ENCODE results near the gene RECQL.

Gene RECQL

GRCh38 chr12:21502872-21503271 is 1.4 kb upstream of the RECQL start:
- no peak overlapping the region for H2AFZ ChIP-seq (ENCODE audit: low read length, unreplicated experiment)
- H3K36me3 ChIP-seq (ENCODE audit: insufficient read depth, low read length) = peaks cover 14% of the 10 kb centered on the region
- H3K27me3 ChIP-seq (ENCODE audit: insufficient read depth, low read length) = no peaks in the 10 kb centered on the region
- peaks cover 33% of the 10 kb centered on the region for H3K4me1 ChIP-seq (ENCODE audit: control insufficient read depth, insufficient read depth, low read length, unreplicated experiment)
- H3K27ac ChIP-seq (ENCODE audit: low read depth, low read length) = no peak overlapping the region
- H3K79me2 ChIP-seq (ENCODE audit: control insufficient read depth, insufficient read depth, low read length, unreplicated experiment) = peaks cover 95% of the 10 kb centered on the region
- H3K4me3 ChIP-seq (ENCODE audit: low read depth, low read length) = peak overlapping the region; percentile 82

- peak overlapping the region; percentile 82 for H3K4me3 ChIP-seq (ENCODE audit: low read depth, low read length)
- H3K27me3 ChIP-seq (ENCODE audit: insufficient read depth, low read length) = no peaks in the 10 kb centered on the region
- peaks cover 95% of the 10 kb centered on the region for H3K79me2 ChIP-seq (ENCODE audit: control insufficient read depth, insufficient read depth, low read length, unreplicated experiment)
- H2AFZ ChIP-seq (ENCODE audit: low read length, unreplicated experiment) = peak overlapping the region; percentile 24
- peaks cover 20% of the 10 kb centered on the region for H3K36me3 ChIP-seq (ENCODE audit: insufficient read depth, low read length)
- H3K27ac ChIP-seq (ENCODE audit: low read depth, low read length) = peak overlapping the region; percentile 89
- H3K4me1 ChIP-seq (ENCODE audit: control insufficient read depth, insufficient read depth, low read length, unreplicated experiment) = peaks cover 33% of the 10 kb centered on the region
Observed at GRCh38 chr12:21502164-21502496, 695 bp upstream of the RECQL start.

GRCh38 chr12:21500786-21501257 is 613 bp downstream of the RECQL start:
- peak overlapping the region; percentile 82 for H3K4me3 ChIP-seq (ENCODE audit: low read depth, low read length)
- peak overlapping the region; percentile 89 for H3K27ac ChIP-seq (ENCODE audit: low read depth, low read length)
- peak overlapping the region; percentile 44 for H2AFZ ChIP-seq (ENCODE audit: low read length, unreplicated experiment)

GRCh38 chr12:21499765-21500164 is 1.7 kb downstream of the RECQL start:
- Histone ChIP-seq H3K36me3 (ENCODE audit: insufficient read depth, low read length) (peaks cover 37% of the 10 kb centered on the region), H3K27ac (ENCODE audit: low read depth, low read length) (no peak overlapping the region), H2AFZ (ENCODE audit: low read length, unreplicated experiment) (no peak overlapping the region), H3K4me1 (ENCODE audit: control insufficient read depth, insufficient read depth, low read length, unreplicated experiment) (peaks cover 21% of the 10 kb centered on the region), H3K79me2 (ENCODE audit: control insufficient read depth, insufficient read depth, low read length, unreplicated experiment) (peaks cover 84% of the 10 kb centered on the region), H3K27me3 (ENCODE audit: insufficient read depth, low read length) (no peaks in the 10 kb centered on the region), H3K4me3 (ENCODE audit: low read depth, low read length) (peak overlapping the region; percentile 82)

More at GRCh38 chr12:21500786-21501257, 613 bp downstream of the RECQL start:
- H3K27me3 ChIP-seq (ENCODE audit: insufficient read depth, low read length) = no peaks in the 10 kb centered on the region
- peaks cover 31% of the 10 kb centered on the region for H3K4me1 ChIP-seq (ENCODE audit: control insufficient read depth, insufficient read depth, low read length, unreplicated experiment)
- peaks cover 33% of the 10 kb centered on the region for H3K36me3 ChIP-seq (ENCODE audit: insufficient read depth, low read length)
- H3K79me2 ChIP-seq (ENCODE audit: control insufficient read depth, insufficient read depth, low read length, unreplicated experiment) = peaks cover 87% of the 10 kb centered on the region

GRCh38 chr12:21485998-21486397 is 15.4 kb downstream of the RECQL start:
- H3K4me3 ChIP-seq (ENCODE audit: low read depth, low read length) = no peak overlapping the region
- H3K36me3 ChIP-seq (ENCODE audit: insufficient read depth, low read length) = peaks cover 55% of the 10 kb centered on the region
- H3K27ac ChIP-seq (ENCODE audit: low read depth, low read length) = no peak overlapping the region
- H3K27me3 ChIP-seq (ENCODE audit: insufficient read depth, low read length) = no peaks in the 10 kb centered on the region
- H2AFZ ChIP-seq (ENCODE audit: low read length, unreplicated experiment) = no peak overlapping the region
- no peaks in the 10 kb centered on the region for H3K79me2 ChIP-seq (ENCODE audit: control insufficient read depth, insufficient read depth, low read length, unreplicated experiment)
- no peaks in the 10 kb centered on the region for H3K4me1 ChIP-seq (ENCODE audit: control insufficient read depth, insufficient read depth, low read length, unreplicated experiment)

- Histone ChIP-seq H3K4me1 (ENCODE audit: control insufficient read depth, insufficient read depth, low read length, unreplicated experiment) (no peaks in the 10 kb centered on the region), H3K27me3 (ENCODE audit: insufficient read depth, low read length) (no peaks in the 10 kb centered on the region), H3K4me3 (ENCODE audit: low read depth, low read length) (no peak overlapping the region), H3K27ac (ENCODE audit: low read depth, low read length) (no peak overlapping the region), H2AFZ (ENCODE audit: low read length, unreplicated experiment) (no peak overlapping the region), H3K79me2 (ENCODE audit: control insufficient read depth, insufficient read depth, low read length, unreplicated experiment) (no peaks in the 10 kb centered on the region), H3K36me3 (ENCODE audit: insufficient read depth, low read length) (peaks cover 45% of the 10 kb centered on the region)
Observed at GRCh38 chr12:21483531-21483930, 17.9 kb downstream of the RECQL start.

- H3K27me3 ChIP-seq (ENCODE audit: insufficient read depth, low read length) = no peaks in the 10 kb centered on the region
- H3K27ac ChIP-seq (ENCODE audit: low read depth, low read length) = no peak overlapping the region
- no peak overlapping the region for H2AFZ ChIP-seq (ENCODE audit: low read length, unreplicated experiment)
- peaks cover 12% of the 10 kb centered on the region for H3K4me1 ChIP-seq (ENCODE audit: control insufficient read depth, insufficient read depth, low read length, unreplicated experiment)
- H3K4me3 ChIP-seq (ENCODE audit: low read depth, low read length) = no peak overlapping the region
- H3K36me3 ChIP-seq (ENCODE audit: insufficient read depth, low read length) = peaks cover 58% of the 10 kb centered on the region
- no peaks in the 10 kb centered on the region for H3K79me2 ChIP-seq (ENCODE audit: control insufficient read depth, insufficient read depth, low read length, unreplicated experiment)
Observed at GRCh38 chr12:21478756-21479455, 22.5 kb downstream of the RECQL start.

GRCh38 chr12:21476949-21477348 is 24.5 kb downstream of the RECQL start:
- Histone ChIP-seq H3K79me2 (ENCODE audit: control insufficient read depth, insufficient read depth, low read length, unreplicated experiment) (no peaks in the 10 kb centered on the region), H3K27ac (ENCODE audit: low read depth, low read length) (peak overlapping the region; percentile 49), H3K4me3 (ENCODE audit: low read depth, low read length) (no peak overlapping the region), H3K4me1 (ENCODE audit: control insufficient read depth, insufficient read depth, low read length, unreplicated experiment) (peaks cover 12% of the 10 kb centered on the region), H3K36me3 (ENCODE audit: insufficient read depth, low read length) (peaks cover 60% of the 10 kb centered on the region), H3K27me3 (ENCODE audit: insufficient read depth, low read length) (no peaks in the 10 kb centered on the region), H2AFZ (ENCODE audit: low read length, unreplicated experiment) (no peak overlapping the region)

- H3K27me3 ChIP-seq (ENCODE audit: insufficient read depth, low read length) = no peaks in the 10 kb centered on the region
- peaks cover 61% of the 10 kb centered on the region for H3K36me3 ChIP-seq (ENCODE audit: insufficient read depth, low read length)
- H3K27ac ChIP-seq (ENCODE audit: low read depth, low read length) = no peak overlapping the region
- H3K4me1 ChIP-seq (ENCODE audit: control insufficient read depth, insufficient read depth, low read length, unreplicated experiment) = peaks cover 12% of the 10 kb centered on the region
- no peak overlapping the region for H3K4me3 ChIP-seq (ENCODE audit: low read depth, low read length)
- no peaks in the 10 kb centered on the region for H3K79me2 ChIP-seq (ENCODE audit: control insufficient read depth, insufficient read depth, low read length, unreplicated experiment)
- no peak overlapping the region for H2AFZ ChIP-seq (ENCODE audit: low read length, unreplicated experiment)
Observed at GRCh38 chr12:21475552-21475951, 25.9 kb downstream of the RECQL start.

GRCh38 chr12:21472197-21472823 is 29.1 kb downstream of the RECQL start:
- peaks cover 10% of the 10 kb centered on the region for H3K4me1 ChIP-seq (ENCODE audit: control insufficient read depth, insufficient read depth, low read length, unreplicated experiment)
- H2AFZ ChIP-seq (ENCODE audit: low read length, unreplicated experiment) = no peak overlapping the region
- no peak overlapping the region for H3K4me3 ChIP-seq (ENCODE audit: low read depth, low read length)
- H3K36me3 ChIP-seq (ENCODE audit: insufficient read depth, low read length) = peaks cover 50% of the 10 kb centered on the region
- no peaks in the 10 kb centered on the region for H3K27me3 ChIP-seq (ENCODE audit: insufficient read depth, low read length)
- H3K27ac ChIP-seq (ENCODE audit: low read depth, low read length) = no peak overlapping the region
- H3K79me2 ChIP-seq (ENCODE audit: control insufficient read depth, insufficient read depth, low read length, unreplicated experiment) = no peaks in the 10 kb centered on the region

GRCh38 chr12:21471294-21471693 is 30.1 kb downstream of the RECQL start:
- peaks cover 48% of the 10 kb centered on the region for H3K36me3 ChIP-seq (ENCODE audit: insufficient read depth, low read length)
- H3K4me1 ChIP-seq (ENCODE audit: control insufficient read depth, insufficient read depth, low read length, unreplicated experiment) = peaks cover 2% of the 10 kb centered on the region
- no peak overlapping the region for H2AFZ ChIP-seq (ENCODE audit: low read length, unreplicated experiment)
- H3K27me3 ChIP-seq (ENCODE audit: insufficient read depth, low read length) = no peaks in the 10 kb centered on the region
- H3K27ac ChIP-seq (ENCODE audit: low read depth, low read length) = no peak overlapping the region
- no peaks in the 10 kb centered on the region for H3K79me2 ChIP-seq (ENCODE audit: control insufficient read depth, insufficient read depth, low read length, unreplicated experiment)
- H3K4me3 ChIP-seq (ENCODE audit: low read depth, low read length) = no peak overlapping the region
